HG03139 (cell line): ENCODE measurements around the gene ERBB4.

Experiments
- ATAC-seq: cut with Tn5 transposase; IDR thresholded peaks from one replicate; pipeline ENCODE4 v1.9.1; 2021; ENCODE audit not compliant: unreplicated experiment

ERBB4 gene

GRCh38 chr2:212364112-212364985, 174.3 kb downstream of the ERBB4 start:
- ATAC-seq: no peak

GRCh38 chr2:212361174-212361756, 177.3 kb downstream of the ERBB4 start:
- no peak for ATAC-seq

- ATAC-seq: no peak
Observed at GRCh38 chr2:212360068-212360460, 178.5 kb downstream of the ERBB4 start.

- ATAC-seq: no peak
Observed at GRCh38 chr2:212359425-212360067, 179.1 kb downstream of the ERBB4 start.

DNA sequence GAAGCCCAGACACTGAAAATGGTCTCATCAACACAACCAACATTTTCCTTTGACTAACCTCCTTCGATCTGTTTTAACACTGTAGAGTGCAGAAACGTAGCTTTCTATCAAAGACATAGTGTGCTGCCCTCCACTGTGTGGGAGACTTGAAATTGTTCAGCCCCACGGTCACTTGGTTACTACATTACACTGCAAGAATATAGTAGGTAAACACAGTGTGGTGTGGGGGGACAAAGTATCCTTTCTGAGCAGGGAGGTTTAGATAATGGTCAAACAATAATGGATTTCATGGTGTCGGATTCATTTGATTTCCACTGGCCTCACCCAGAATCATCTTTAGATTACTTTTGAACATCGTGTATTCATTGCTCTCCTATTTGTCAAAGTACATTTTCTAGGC, 181.0 kb downstream of the ERBB4 start:
- no peak for ATAC-seq

GRCh38 chr2:212354382-212354781, 184.2 kb downstream of the ERBB4 start:
- no peak for ATAC-seq

GRCh38 chr2:212348501-212348900, 190.1 kb downstream of the ERBB4 start:
- ATAC-seq: no peak

- no peak for ATAC-seq
Observed at GRCh38 chr2:212346865-212347264, 191.7 kb downstream of the ERBB4 start.

- no peak for ATAC-seq
Observed at GRCh38 chr2:212345966-212346365, 192.6 kb downstream of the ERBB4 start.

GRCh38 chr2:212344131-212344530, 194.5 kb downstream of the ERBB4 start:
- ATAC-seq: no peak

GRCh38 chr2:212343167-212343566, 195.4 kb downstream of the ERBB4 start:
- ATAC-seq: no peak

DNA sequence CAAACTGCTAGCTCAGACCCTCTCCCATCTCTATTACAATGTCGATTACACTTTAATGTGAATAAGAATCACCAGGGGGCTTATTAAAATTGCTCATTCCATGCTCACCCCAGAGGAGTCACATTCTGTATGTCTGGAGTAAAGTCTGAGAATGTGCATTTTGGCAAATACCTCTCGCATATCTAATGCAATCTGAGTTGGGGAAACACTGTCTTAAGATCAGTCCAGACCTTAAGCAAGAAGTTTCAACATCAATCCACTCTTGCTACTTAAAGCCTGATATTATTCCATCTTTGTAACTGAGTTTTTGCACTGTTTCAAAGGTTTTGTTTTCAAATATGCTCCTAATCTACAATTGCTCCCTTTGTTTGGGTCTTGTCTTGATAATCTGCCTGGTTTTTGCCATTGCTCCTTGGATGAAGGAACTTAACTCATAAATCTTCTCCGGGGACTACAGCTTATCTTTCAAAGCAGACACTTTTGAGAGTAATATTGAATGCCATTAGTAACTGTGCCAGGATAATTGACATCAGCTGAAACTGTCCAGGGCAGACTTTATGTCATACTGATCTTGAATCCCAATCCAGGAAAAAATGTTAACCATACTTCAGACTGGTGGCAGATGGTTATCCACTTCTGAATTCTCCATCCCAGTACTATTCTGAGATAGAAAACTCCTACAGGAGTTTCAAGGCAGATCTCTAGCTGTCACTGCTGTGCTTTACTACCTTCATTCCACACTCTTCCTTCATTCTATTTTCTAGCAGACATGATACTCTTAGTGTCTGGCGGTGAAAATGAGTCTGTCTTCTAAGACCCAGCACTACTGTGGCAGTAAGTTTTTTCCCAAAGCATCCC, 200.9 kb downstream of the ERBB4 start:
- ATAC-seq: no peak

DNA sequence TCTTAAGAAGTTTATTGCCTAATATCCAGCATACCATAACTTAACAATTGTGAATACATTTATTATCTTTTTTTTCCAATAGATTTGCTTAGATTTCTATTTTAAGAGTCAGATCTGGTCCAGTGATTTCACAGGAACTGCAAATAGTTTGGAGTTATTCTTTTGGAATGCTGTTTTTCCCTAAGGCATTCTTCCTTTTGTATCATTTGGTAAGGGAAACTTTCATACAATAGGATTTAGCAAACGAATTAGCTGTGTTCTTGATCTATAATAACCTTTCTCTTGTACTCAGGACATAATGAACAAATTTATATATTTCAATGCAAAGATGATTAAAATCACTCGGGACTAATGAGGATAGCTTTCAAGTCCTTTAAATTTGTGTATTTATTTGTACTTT, 201.6 kb downstream of the ERBB4 start:
- no peak for ATAC-seq

GRCh38 chr2:212330263-212330662, 208.3 kb downstream of the ERBB4 start:
- no peak for ATAC-seq

DNA sequence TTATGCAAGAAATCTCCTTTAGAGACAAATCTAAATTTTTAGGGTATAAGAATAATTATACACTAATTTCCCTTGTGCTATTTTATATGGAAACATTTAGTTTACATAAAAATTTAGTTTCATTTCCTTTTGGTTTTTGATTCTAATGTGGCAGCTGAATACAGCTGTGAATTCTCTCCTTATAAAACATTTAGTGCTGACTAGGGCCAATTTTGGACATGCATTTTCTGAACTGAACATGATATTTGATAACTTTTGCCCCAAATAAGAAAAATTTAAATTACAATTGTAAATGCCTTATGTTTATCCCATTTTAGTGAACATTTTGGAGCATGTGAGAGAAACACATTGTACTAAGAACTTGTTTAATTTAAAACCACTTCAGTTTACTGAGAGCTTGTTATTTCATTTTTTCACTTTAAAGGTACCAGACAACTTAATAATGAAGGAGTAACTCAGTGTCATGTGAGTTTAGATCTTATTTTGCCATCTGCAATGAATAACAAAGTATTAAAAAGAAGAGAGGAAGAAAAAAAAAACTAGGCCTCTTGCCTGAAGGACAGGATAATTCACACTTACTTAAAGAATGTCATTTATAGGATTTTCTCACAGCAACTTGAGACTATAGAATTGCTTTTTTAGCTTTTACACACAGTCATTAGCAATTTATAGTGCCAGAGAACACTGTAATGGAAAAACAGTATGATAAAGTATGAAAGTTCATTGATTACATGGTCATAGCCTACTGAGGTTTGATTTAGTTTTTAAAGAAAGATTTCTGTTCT, 209.7 kb downstream of the ERBB4 start:
- ATAC-seq: no peak

- no peak for ATAC-seq
Observed at GRCh38 chr2:212328136-212328535, 210.5 kb downstream of the ERBB4 start.

DNA sequence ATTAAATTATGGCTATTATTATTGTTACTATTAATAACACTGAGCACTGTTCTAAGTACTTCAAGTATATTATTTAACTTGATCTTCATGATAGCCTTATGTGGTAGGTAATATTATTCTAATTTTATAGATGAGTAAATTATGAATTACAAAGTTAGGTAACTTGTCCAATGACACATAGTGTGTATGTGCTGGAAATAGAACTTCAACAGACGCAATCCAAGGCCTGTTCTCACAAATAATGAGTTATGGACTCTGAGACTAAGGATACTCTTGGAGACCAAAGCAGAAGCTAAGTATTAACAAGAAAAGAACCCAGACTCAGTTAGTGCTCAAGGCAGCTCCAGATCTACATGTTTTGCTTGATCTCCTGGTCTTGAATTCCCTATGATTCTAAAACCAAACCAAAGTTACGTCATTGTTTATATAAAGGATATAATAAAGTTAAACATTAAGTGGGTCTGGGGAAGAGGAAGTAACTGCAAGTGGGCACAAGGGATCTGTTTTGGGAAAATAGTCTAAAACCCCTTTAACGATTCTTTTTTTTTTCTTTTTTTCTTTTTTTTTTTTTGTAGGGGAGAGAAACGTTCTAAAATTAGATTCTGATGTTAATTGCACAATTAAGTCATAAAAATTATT, 211.3 kb downstream of the ERBB4 start:
- no peak for ATAC-seq

DNA sequence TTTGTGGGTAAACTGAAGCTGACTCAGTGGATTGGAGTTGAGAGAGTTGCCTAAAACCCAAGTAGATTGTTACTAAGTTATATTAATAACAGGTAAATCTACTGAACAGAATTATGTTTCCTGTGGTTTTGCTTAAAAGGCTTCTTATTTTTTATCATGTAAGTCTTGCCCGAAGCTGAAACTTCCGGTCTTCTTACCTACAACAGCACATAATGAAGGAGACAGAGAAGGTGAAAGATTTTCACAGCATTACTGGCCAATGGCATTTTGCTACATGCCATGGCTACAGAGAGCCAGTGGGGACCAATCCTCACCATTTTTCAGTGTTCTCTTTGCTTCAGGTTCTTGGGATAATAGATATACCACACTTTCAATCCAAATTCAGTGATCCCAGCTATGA, 220.0 kb downstream of the ERBB4 start:
- ATAC-seq: no peak

DNA sequence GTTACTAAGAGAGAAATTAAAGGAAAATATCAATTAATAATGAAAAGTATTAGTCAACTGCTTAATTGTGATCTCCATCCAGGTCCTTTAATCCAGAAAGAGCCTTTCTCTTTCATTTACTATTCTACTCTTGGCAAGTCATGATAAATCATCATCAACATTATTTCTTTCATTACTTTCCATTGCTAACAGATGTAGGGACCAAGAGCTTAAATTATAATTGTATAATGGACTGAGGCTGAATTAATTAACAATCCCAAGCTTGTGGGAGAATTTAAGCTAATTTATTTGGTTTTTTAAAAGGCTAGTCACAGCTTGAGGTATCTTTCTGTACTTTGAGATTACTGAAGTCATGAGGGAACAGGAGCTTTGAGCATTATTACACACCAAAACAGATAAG, 223.9 kb downstream of the ERBB4 start:
- no peak for ATAC-seq

- ATAC-seq: no peak
Observed at GRCh38 chr2:212311807-212312404, 226.7 kb downstream of the ERBB4 start.
